Smooth muscle cell (in vitro differentiated cells): ENCODE measurements around the gene ADGRV1. TPM values are rescaled to one million over a fixed set of nuclear protein-coding genes. Genes with fewer than 3 reads are reported as not detected.
A peak's percentile ranks its signal among the peaks of the same experiment; 100 is the strongest.

Experiments
- DNase-seq: peaks from one replicate; lab custom pipeline; 2025; ENCODE audit not compliant: unreplicated experiment; lab: John Stamatoyannopoulos, UW
- H2AFZ ChIP-seq: fragments of 200-600 bp; sonication (generic); 2 replicates; pipeline ENCODE4 v1.6.0; 2016; ENCODE audit warnings: antibody characterized with exemption, low read depth, mild to moderate bottlenecking
- H3F3A ChIP-seq: fragments of 200-600 bp; sonication (generic); 2 replicates; pipeline ENCODE4 v1.6.0; 2017; ENCODE audit warnings: antibody characterized with exemption, low read depth
- H3K27ac ChIP-seq: fragments of 200-600 bp; sonication (generic); 2 replicates; pipeline ENCODE4 v1.5.1; 2016; ENCODE audit warnings: low read depth, mild to moderate bottlenecking
- H3K27me3 ChIP-seq: fragments of 200-600 bp; sonication (generic); 2 replicates; pipeline ENCODE4 v1.6.1; 2016; ENCODE audit warnings: low read depth, mild to moderate bottlenecking
- H3K36me3 ChIP-seq: fragments of 200-600 bp; sonication (generic); 2 replicates; pipeline ENCODE4 v1.5.1; 2016; ENCODE audit warnings: low read depth
- H3K4me1 ChIP-seq: fragments of 200-600 bp; sonication (generic); 2 replicates; pipeline ENCODE4 v1.5.1; 2016; ENCODE audit warnings: low read depth
- H3K4me2 ChIP-seq: fragments of 200-600 bp; sonication (generic); 2 replicates; pipeline ENCODE4 v1.6.0; 2016; ENCODE audit warnings: mild to moderate bottlenecking
- H3K4me3 ChIP-seq: fragments of 200-600 bp; sonication (generic); 2 replicates; pipeline ENCODE4 v1.5.1; 2016; ENCODE audit warnings: mild to moderate bottlenecking
- H3K79me2 ChIP-seq: fragments of 200-600 bp; sonication (generic); 2 replicates; pipeline ENCODE4 v1.6.0; 2016; ENCODE audit warnings: low read depth, mild to moderate bottlenecking
- H3K9ac ChIP-seq: fragments of 200-600 bp; sonication (generic); 2 replicates; pipeline ENCODE4 v1.6.0; 2016; ENCODE audit warnings: low read depth
- H3K9me3 ChIP-seq: fragments of 200-600 bp; sonication (generic); replicated peaks from 2 replicates; pipeline ENCODE4 v1.5.1; 2016; ENCODE audit warnings: low read depth
- H4K20me1 ChIP-seq: fragments of 200-600 bp; sonication (generic); 2 replicates; pipeline ENCODE4 v1.6.0; 2016; ENCODE audit warnings: low read depth
- CTCF ChIP-seq: fragments of 200-600 bp; sonication (generic); IDR thresholded peaks from 2 replicates; pipeline ENCODE4 v1.5.1; 2017; ENCODE audit warnings: borderline replicate concordance, mild to moderate bottlenecking, antibody characterized with exemption; ENCODE audit not compliant: insufficient read depth, poor library complexity, severe bottlenecking
- WGBS: methylation state at CpG from one replicate; pipeline ENCODE4 v1.1.7; 2016; ENCODE audit warnings: low lambda C conversion rate; 5-methylcytosine and 5-hydroxymethylcytosine counted together
- polyA plus RNA-seq: library from polyadenylated mRNA; unstranded; fragments of >200 nt; fragmentation: Nextera tagmentation; extraction: Ambion mirVana; gene quantifications from 2 replicates; pipeline ENCODE4 v1.2.1, GENCODE V29; 2016
- total RNA-seq: library from RNA; depleted of rRNA; stranded (reverse); fragments of >200 nt; gene quantifications from 2 replicates; pipeline ENCODE4 v1.2.3, GENCODE V29; 2014

The ADGRV1 gene
- total and polyA plus RNA-seq, 2 experiments from 2014 or later: 16.8 to 17.7 TPM

DNA sequence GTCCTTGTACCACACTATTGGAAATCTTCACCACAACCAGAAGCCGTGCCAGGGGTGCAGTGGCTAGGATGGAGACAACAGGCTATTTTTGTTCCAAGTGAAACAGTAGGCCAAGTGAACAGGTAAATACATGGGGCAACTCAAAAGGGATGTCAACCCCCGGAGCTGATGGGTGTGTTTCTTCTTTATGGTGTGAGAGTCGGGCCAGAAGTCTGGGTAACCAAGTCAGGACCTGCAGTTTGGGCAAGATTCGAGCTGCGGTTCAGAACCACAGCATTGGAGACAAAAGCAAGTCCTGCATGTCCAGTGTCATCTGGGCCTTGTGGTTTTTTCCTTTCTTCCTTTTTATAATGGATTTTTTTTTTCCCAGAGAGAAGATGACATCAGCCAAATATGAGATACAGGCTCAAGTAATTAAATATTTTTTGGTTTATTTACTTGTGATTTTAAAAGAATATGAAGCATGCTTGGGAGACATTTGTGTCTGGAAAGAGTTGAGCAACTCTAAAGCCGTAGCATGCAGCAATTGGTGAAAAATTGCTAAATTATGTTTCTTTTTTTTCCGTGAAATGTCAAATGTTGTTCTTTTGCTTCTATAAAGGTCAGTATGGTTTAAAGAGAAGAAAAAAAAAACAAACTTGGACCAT lies 562.9 kb downstream of the ADGRV1 start:
- H3F3A ChIP-seq: peaks cover 26% of the 10 kb centered on the region
- DNase-seq: no peak
- peaks cover 48% of the 10 kb centered on the region for H3K4me1 ChIP-seq
- H3K4me2 ChIP-seq: peak overlapping the region; percentile 4
- WGBS: 91% methylated on average over 7 of the region's 7 CpGs
- no peaks in the 10 kb centered on the region for H3K36me3 ChIP-seq
- no peaks in the 10 kb centered on the region for H3K27me3 ChIP-seq
- H3K9me3 ChIP-seq: no peaks in the 10 kb centered on the region
- H4K20me1 ChIP-seq: no peaks in the 10 kb centered on the region
- no peak for TF ChIP-seq CTCF
- peak overlapping the region; percentile 43 for H3K27ac ChIP-seq
- H3K4me3 ChIP-seq: no peak overlapping the region
- H3K9ac ChIP-seq: no peak overlapping the region
- H2AFZ ChIP-seq: no peak overlapping the region
- no peaks in the 10 kb centered on the region for H3K79me2 ChIP-seq

- Histone ChIP-seq H2AFZ (no peak overlapping the region), H3K4me2 (peak overlapping the region; percentile 11), H3K9me3 (no peaks in the 10 kb centered on the region), H3K27me3 (no peaks in the 10 kb centered on the region), H3K79me2 (no peaks in the 10 kb centered on the region), H3F3A (peaks cover 26% of the 10 kb centered on the region), H4K20me1 (no peaks in the 10 kb centered on the region), H3K4me3 (no peak overlapping the region), H3K27ac (no peak overlapping the region), H3K9ac (no peak overlapping the region), H3K4me1 (peaks cover 53% of the 10 kb centered on the region), H3K36me3 (no peaks in the 10 kb centered on the region)
- DNase-seq: no peak
- TF ChIP-seq CTCF: no peak
- WGBS: 55% methylated on average over 2 of the region's 2 CpGs
Measured at GRCh38 chr5:91122651-91123050, 564.1 kb downstream of the ADGRV1 start.

GRCh38 chr5:91123291-91123690 lies 564.7 kb downstream of the ADGRV1 start:
- TF ChIP-seq CTCF: no peak
- H4K20me1 ChIP-seq: no peaks in the 10 kb centered on the region
- H3F3A ChIP-seq: peaks cover 26% of the 10 kb centered on the region
- H2AFZ ChIP-seq: no peak overlapping the region
- WGBS: 64% methylated on average over 3 of the region's 3 CpGs
- H3K36me3 ChIP-seq: no peaks in the 10 kb centered on the region
- H3K9ac ChIP-seq: no peak overlapping the region
- DNase-seq: no peak
- H3K79me2 ChIP-seq: no peaks in the 10 kb centered on the region
- no peaks in the 10 kb centered on the region for H3K27me3 ChIP-seq
- H3K4me3 ChIP-seq: no peak overlapping the region
- peaks cover 54% of the 10 kb centered on the region for H3K4me1 ChIP-seq
- no peak overlapping the region for H3K27ac ChIP-seq
- H3K4me2 ChIP-seq: no peak overlapping the region
- no peaks in the 10 kb centered on the region for H3K9me3 ChIP-seq

DNA sequence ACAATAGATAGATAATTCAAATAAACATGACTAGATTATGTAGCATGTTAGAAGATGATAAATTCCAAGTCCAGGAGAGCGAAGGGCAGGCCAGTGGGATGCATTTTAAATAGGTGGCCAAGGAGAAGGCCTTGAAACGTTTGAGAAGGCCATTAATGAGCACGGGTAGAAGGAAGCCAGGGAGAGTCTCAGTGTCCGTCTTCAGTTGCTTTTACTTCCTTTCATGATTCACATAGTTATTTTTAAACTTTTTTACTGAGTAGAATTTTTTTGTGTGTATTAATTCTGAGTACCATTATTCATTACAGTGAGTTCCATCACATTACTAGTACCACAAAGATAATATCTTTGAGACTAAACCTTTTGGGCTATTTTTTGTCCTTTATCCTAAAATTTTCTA lies 565.3 kb downstream of the ADGRV1 start:
- WGBS: 79% methylated on average over 4 of the region's 4 CpGs
- no peak for DNase-seq
- H3K9ac ChIP-seq: no peak overlapping the region
- peaks cover 53% of the 10 kb centered on the region for H3K4me1 ChIP-seq
- H4K20me1 ChIP-seq: no peaks in the 10 kb centered on the region
- no peaks in the 10 kb centered on the region for H3K79me2 ChIP-seq
- H3K36me3 ChIP-seq: no peaks in the 10 kb centered on the region
- H3K27ac ChIP-seq: no peak overlapping the region
- H3F3A ChIP-seq: peaks cover 28% of the 10 kb centered on the region
- no peak overlapping the region for H3K4me2 ChIP-seq
- H3K4me3 ChIP-seq: no peak overlapping the region
- TF ChIP-seq CTCF: no peak
- H3K27me3 ChIP-seq: no peaks in the 10 kb centered on the region
- H2AFZ ChIP-seq: no peak overlapping the region
- H3K9me3 ChIP-seq: no peaks in the 10 kb centered on the region
